SK-N-SH (cell line): ENCODE measurements around the gene TUBA1B. TPM values are rescaled to one million over a fixed set of nuclear protein-coding genes. Genes with fewer than 3 reads are reported as not detected.

ENCODE experiments used
- CTCF ChIA-PET: fragments of 300-600, 350-600 bp; formaldehyde crosslinking; extraction: SDS; loops from one replicate; lab custom pipeline; 2021; lab: Yijun Ruan, JAX
- POLR2A ChIA-PET: fragments of 350-600 bp; sonication (Branson Sonifier 250); formaldehyde crosslinking; extraction: SDS; loops from one replicate; lab custom pipeline; 2020; ENCODE audit warnings: antibody characterized with exemption, inconsistent platforms; lab: Yijun Ruan, JAX
- DNase-seq: peaks from one replicate; pipeline ENCODE4 v3.0.0; 2012
- H2AFZ ChIP-seq: fragments of 200-600 bp; sonication (generic); 2 replicates; pipeline ENCODE4 v1.8.1; 2016; ENCODE audit warnings: antibody characterized with exemption, mild to moderate bottlenecking, low read depth
- H3F3A ChIP-seq: fragments of 200-600 bp; sonication (generic); replicated peaks from 2 replicates; pipeline ENCODE3; 2016; ENCODE audit warnings: antibody characterized with exemption, mild to moderate bottlenecking; ENCODE audit not compliant: insufficient read depth
- H3K27ac ChIP-seq, 2 experiments: fragments of 200-500 bp in 1 of 2; fragments of 200-600 bp in 1 of 2; sonication (Bioruptor generic) in 1 of 2; sonication (generic), shearing (Covaris generic) in 1 of 2; 2 replicates each; pipeline versions ENCODE4 v1.5.1 to v1.6.1; 2014 to 2016; ENCODE audit warnings: low read depth in 2 of 2, inconsistent platforms in 1 of 2, low read length in 1 of 2, mild to moderate bottlenecking in 1 of 2, mixed read lengths in 1 of 2
- H3K27me3 ChIP-seq: fragments of 200-600 bp; sonication (generic), shearing (Covaris generic); 2 replicates; pipeline ENCODE4 v1.6.1; 2016; ENCODE audit warnings: mixed run types; ENCODE audit not compliant: insufficient read depth
- H3K36me3 ChIP-seq, 2 experiments: fragments of 200-500 bp in 1 of 2; fragments of 200-600 bp in 1 of 2; sonication (Bioruptor generic) in 1 of 2; sonication (generic) in 1 of 2; replicated peaks in 1 of 2; 2 replicates each; pipeline versions ENCODE3 to v1.5.1; 2014 to 2016; ENCODE audit warnings: low read length in 1 of 2, mild to moderate bottlenecking in 1 of 2; ENCODE audit not compliant: insufficient read depth in 2 of 2, control insufficient read depth in 1 of 2
- H3K4me1 ChIP-seq, 2 experiments: fragments of 200-500 bp in 1 of 2; fragments of 200-600 bp in 1 of 2; sonication (Bioruptor generic) in 1 of 2; sonication (generic), shearing (Covaris generic) in 1 of 2; 2 replicates each; pipeline versions ENCODE4 v1.5.1 to v1.6.1; 2014 to 2016; ENCODE audit warnings: low read depth in 1 of 2, low read length in 1 of 2, mixed run types in 1 of 2; ENCODE audit not compliant: insufficient read depth in 2 of 2, control insufficient read depth in 1 of 2
- H3K4me2 ChIP-seq: fragments of 200-600 bp; sonication (generic), shearing (Covaris generic); 2 replicates; pipeline ENCODE4 v1.6.1; 2017; ENCODE audit warnings: mixed run types
- H3K4me3 ChIP-seq, 2 experiments: fragments of 200-500 bp in 1 of 2; fragments of 200-600 bp in 1 of 2; sonication (Bioruptor generic) in 1 of 2; sonication (generic), shearing (Covaris generic) in 1 of 2; 2 replicates each; pipeline versions ENCODE4 v1.5.1 to v1.8.1; 2014 to 2016; ENCODE audit warnings: low read depth in 2 of 2, inconsistent platforms in 1 of 2, low read length in 1 of 2, mild to moderate bottlenecking in 1 of 2, mixed read lengths in 1 of 2, moderate library complexity in 1 of 2
- H3K79me2 ChIP-seq: fragments of 200-600 bp; sonication (generic); 2 replicates; pipeline ENCODE4 v1.8.1; 2017; ENCODE audit warnings: mild to moderate bottlenecking; ENCODE audit not compliant: insufficient read depth
- H3K9ac ChIP-seq: fragments of 200-600 bp; sonication (generic); 2 replicates; pipeline ENCODE4 v1.6.1; 2017; ENCODE audit warnings: mixed run types
- H3K9me2 ChIP-seq: fragments of 200-600 bp; sonication (generic); 2 replicates; pipeline ENCODE4 v1.6.1; 2017; ENCODE audit warnings: mixed run types
- H3K9me3 ChIP-seq: fragments of 200-600 bp; sonication (generic); 2 replicates; pipeline ENCODE4 v1.6.1; 2017; ENCODE audit warnings: mixed run types, mild to moderate bottlenecking, moderate library complexity
- H4K20me1 ChIP-seq: fragments of 200-600 bp; sonication (generic); 2 replicates; pipeline ENCODE4 v1.6.1; 2017; ENCODE audit warnings: mild to moderate bottlenecking, mixed run types; ENCODE audit not compliant: insufficient read depth
- CHD2 ChIP-seq: fragments of 150-350 bp; IDR thresholded peaks from 2 replicates; pipeline ENCODE4 v1.6.1; 2018; ENCODE audit warnings: low read length; ENCODE audit not compliant: partially characterized antibody
- EP300 ChIP-seq, 2 experiments: IDR thresholded peaks; 2 replicates each; pipeline versions ENCODE4 v1.4.0 to v1.6.1; 2012; ENCODE audit warnings: borderline replicate concordance in 1 of 2, low read depth in 1 of 2, low read length in 1 of 2
- EZH2phosphoT487 ChIP-seq: fragments of 200-600 bp; sonication (generic); IDR thresholded peaks from 2 replicates; pipeline ENCODE4 v1.6.1; 2017; ENCODE audit warnings: low read depth, mixed run types, mild to moderate bottlenecking, antibody characterized with exemption, moderate library complexity, borderline replicate concordance
- FOXJ3 ChIP-seq: sonication (generic); formaldehyde crosslinking; IDR thresholded peaks from 2 replicates; pipeline ENCODE4 v1.5.1; 2020; ENCODE audit warnings: mild to moderate bottlenecking, missing genetic modification reagents
- IRF3 ChIP-seq: fragments of 150-350 bp; IDR thresholded peaks from 2 replicates; pipeline ENCODE4 v1.6.1; 2016; ENCODE audit warnings: mild to moderate bottlenecking, low read depth, low read length
- JUND ChIP-seq: IDR thresholded peaks from 2 replicates; pipeline ENCODE4 v1.4.0; 2012
- MXI1 ChIP-seq: IDR thresholded peaks from 2 replicates; pipeline ENCODE4 v1.6.1; 2012; ENCODE audit warnings: mild to moderate bottlenecking, low read depth, low read length, improper control_type of control experiment
- NFIC ChIP-seq: IDR thresholded peaks from 2 replicates; pipeline ENCODE4 v1.4.0; 2012; ENCODE audit warnings: borderline replicate concordance
- NRF1 ChIP-seq: IDR thresholded peaks from 2 replicates; pipeline ENCODE4 v1.6.1; 2012; ENCODE audit warnings: low read depth, mild to moderate bottlenecking, low read length
- POLR2AphosphoS5 ChIP-seq: IDR thresholded peaks from 2 replicates; pipeline ENCODE4 v1.6.1; 2012; ENCODE audit warnings: low read depth, low read length
- RFX5 ChIP-seq: IDR thresholded peaks from 2 replicates; pipeline ENCODE4 v1.6.1; 2012; ENCODE audit warnings: mild to moderate bottlenecking, improper control_type of control experiment, low read length
- RXRA ChIP-seq: IDR thresholded peaks from 2 replicates; pipeline ENCODE4 v1.4.0; 2012; ENCODE audit warnings: low read depth, mild to moderate bottlenecking, borderline replicate concordance
- SMC3 ChIP-seq: IDR thresholded peaks from 2 replicates; pipeline ENCODE4 v1.6.1; 2012; ENCODE audit warnings: low read depth, low read length, improper control_type of control experiment
- TEAD4 ChIP-seq: IDR thresholded peaks from 2 replicates; pipeline ENCODE4 v1.4.0; 2012; ENCODE audit warnings: mild to moderate bottlenecking, borderline replicate concordance; ENCODE audit not compliant: insufficient read depth
- YY1 ChIP-seq: IDR thresholded peaks from 2 replicates; pipeline ENCODE4 v1.4.0; 2012; ENCODE audit warnings: low read depth, mild to moderate bottlenecking
- ZBTB33 ChIP-seq: IDR thresholded peaks from 2 replicates; pipeline ENCODE4 v1.4.0; 2012; ENCODE audit warnings: low read depth, borderline replicate concordance
- WGBS: methylation state at CpG from one replicate; pipeline ENCODE4 v1.1.6; 2017; ENCODE audit warnings: low lambda C conversion rate; 5-methylcytosine and 5-hydroxymethylcytosine counted together
- polyA plus RNA-seq, 3 experiments: library from polyadenylated mRNA; depleted of rRNA; stranded (reverse); fragments of >200 nt; gene quantifications; 2 replicates each; pipeline ENCODE4 v1.2.3, GENCODE V29; 2012
- TF ChIP-seq, protein P1 (sequence below): IDR thresholded peaks from 2 replicates; pipeline ENCODE4 v1.4.0; 2012; ENCODE audit warnings: low read depth
- TF ChIP-seq, protein P2 (sequence below): IDR thresholded peaks from 2 replicates; pipeline ENCODE4 v1.6.1; 2012; ENCODE audit warnings: mild to moderate bottlenecking, low read depth, low read length, moderate library complexity
- TF ChIP-seq, protein P3 (sequence below): IDR thresholded peaks from 2 replicates; pipeline ENCODE4; 2012
- TF ChIP-seq, protein P4 (sequence below): IDR thresholded peaks from 2 replicates; pipeline ENCODE4 v1.4.0; 2012; ENCODE audit warnings: low read depth, borderline replicate concordance
- TF ChIP-seq, protein P5 (sequence below): fragments of 150-350 bp; IDR thresholded peaks from 2 replicates; pipeline ENCODE4 v1.6.1; 2017; ENCODE audit warnings: antibody characterized with exemption, low read length, low read depth, borderline replicate concordance

TUBA1B gene
- polyA plus RNA-seq, 1 of the 3 experiments (the other 2 are of a cell fraction): 2,454 TPM

- DNase-seq: peak; percentile 78
- H3K27me3 ChIP-seq: peaks cover 12% of the 10 kb centered on the region; the same call in 1 of the 2 replicates
- TF ChIP-seq RXRA (no peak), IRF3 (no peak), EZH2phosphoT487 (no peak), EP300 (IDR thresholded peaks at IDR 0.05; ENCODE audit: borderline replicate concordance in 1 of 2, low read depth in 1 of 2, low read length in 1 of 2) (no peak), NRF1 (no peak), FOXJ3 (no peak), SMC3 (peak; percentile 54), MXI1 (no peak), ZBTB33 (no peak), JUND (no peak), TEAD4 (no peak), RFX5 (no peak), YY1 (no peak), POLR2AphosphoS5 (no peak), CHD2 (peak; percentile 14), NFIC (no peak)
- TF ChIP-seq, protein P1, sequence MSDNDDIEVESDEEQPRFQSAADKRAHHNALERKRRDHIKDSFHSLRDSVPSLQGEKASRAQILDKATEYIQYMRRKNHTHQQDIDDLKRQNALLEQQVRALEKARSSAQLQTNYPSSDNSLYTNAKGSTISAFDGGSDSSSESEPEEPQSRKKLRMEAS: no peak
- TF ChIP-seq, protein P2, sequence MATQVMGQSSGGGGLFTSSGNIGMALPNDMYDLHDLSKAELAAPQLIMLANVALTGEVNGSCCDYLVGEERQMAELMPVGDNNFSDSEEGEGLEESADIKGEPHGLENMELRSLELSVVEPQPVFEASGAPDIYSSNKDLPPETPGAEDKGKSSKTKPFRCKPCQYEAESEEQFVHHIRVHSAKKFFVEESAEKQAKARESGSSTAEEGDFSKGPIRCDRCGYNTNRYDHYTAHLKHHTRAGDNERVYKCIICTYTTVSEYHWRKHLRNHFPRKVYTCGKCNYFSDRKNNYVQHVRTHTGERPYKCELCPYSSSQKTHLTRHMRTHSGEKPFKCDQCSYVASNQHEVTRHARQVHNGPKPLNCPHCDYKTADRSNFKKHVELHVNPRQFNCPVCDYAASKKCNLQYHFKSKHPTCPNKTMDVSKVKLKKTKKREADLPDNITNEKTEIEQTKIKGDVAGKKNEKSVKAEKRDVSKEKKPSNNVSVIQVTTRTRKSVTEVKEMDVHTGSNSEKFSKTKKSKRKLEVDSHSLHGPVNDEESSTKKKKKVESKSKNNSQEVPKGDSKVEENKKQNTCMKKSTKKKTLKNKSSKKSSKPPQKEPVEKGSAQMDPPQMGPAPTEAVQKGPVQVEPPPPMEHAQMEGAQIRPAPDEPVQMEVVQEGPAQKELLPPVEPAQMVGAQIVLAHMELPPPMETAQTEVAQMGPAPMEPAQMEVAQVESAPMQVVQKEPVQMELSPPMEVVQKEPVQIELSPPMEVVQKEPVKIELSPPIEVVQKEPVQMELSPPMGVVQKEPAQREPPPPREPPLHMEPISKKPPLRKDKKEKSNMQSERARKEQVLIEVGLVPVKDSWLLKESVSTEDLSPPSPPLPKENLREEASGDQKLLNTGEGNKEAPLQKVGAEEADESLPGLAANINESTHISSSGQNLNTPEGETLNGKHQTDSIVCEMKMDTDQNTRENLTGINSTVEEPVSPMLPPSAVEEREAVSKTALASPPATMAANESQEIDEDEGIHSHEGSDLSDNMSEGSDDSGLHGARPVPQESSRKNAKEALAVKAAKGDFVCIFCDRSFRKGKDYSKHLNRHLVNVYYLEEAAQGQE: no peak
- TF ChIP-seq, protein P3, sequence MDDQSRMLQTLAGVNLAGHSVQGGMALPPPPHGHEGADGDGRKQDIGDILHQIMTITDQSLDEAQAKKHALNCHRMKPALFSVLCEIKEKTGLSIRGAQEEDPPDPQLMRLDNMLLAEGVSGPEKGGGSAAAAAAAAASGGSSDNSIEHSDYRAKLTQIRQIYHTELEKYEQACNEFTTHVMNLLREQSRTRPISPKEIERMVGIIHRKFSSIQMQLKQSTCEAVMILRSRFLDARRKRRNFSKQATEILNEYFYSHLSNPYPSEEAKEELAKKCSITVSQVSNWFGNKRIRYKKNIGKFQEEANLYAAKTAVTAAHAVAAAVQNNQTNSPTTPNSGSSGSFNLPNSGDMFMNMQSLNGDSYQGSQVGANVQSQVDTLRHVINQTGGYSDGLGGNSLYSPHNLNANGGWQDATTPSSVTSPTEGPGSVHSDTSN: no peak
- TF ChIP-seq, protein P4, sequence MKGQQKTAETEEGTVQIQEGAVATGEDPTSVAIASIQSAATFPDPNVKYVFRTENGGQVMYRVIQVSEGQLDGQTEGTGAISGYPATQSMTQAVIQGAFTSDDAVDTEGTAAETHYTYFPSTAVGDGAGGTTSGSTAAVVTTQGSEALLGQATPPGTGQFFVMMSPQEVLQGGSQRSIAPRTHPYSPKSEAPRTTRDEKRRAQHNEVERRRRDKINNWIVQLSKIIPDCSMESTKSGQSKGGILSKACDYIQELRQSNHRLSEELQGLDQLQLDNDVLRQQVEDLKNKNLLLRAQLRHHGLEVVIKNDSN: no peak
- TF ChIP-seq, protein P5, sequence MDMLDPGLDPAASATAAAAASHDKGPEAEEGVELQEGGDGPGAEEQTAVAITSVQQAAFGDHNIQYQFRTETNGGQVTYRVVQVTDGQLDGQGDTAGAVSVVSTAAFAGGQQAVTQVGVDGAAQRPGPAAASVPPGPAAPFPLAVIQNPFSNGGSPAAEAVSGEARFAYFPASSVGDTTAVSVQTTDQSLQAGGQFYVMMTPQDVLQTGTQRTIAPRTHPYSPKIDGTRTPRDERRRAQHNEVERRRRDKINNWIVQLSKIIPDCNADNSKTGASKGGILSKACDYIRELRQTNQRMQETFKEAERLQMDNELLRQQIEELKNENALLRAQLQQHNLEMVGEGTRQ: no peak
Measured at GRCh38 chr12:49098035-49098451, 33.2 kb downstream of the TUBA1B start.

More at GRCh38 chr12:49098035-49098451, 33.2 kb downstream of the TUBA1B start:
- CTCF ChIA-PET: interaction anchor here (0.6 to 25.0 kb wide), 19 partner anchors 11 to 249 kb away, joined by 3 to 315 read pairs (median 5); partner anchors contain the start of genes DNAJC22, LMBR1L and RHEBL1
- H2AFZ ChIP-seq: no peak overlapping the region
- no peak overlapping the region; a peak in 1 of 4 replicates for H3K4me3 ChIP-seq
- no peak overlapping the region for H3K9ac ChIP-seq
- H3K4me2 ChIP-seq: no peak overlapping the region
- H3K9me3 ChIP-seq: no peaks in the 10 kb centered on the region
- H3K9me2 ChIP-seq: no peaks in the 10 kb centered on the region
- POLR2A ChIA-PET: interaction anchor here (0.8 to 0.9 kb wide), 2 partner anchors 12 to 33 kb away, joined by 3 to 4 read pairs; partner anchors contain the start of gene TUBA1B
- H3K79me2 ChIP-seq: no peaks in the 10 kb centered on the region
- no peak overlapping the region for H3K27ac ChIP-seq
- no peaks in the 10 kb centered on the region for H3F3A ChIP-seq
- 46% methylated on average over 4 of the region's 4 CpGs for WGBS
- H4K20me1 ChIP-seq: no peaks in the 10 kb centered on the region
- H3K36me3 ChIP-seq: peaks cover 21 to 40% of the 10 kb centered on the region in 2 experiments
- H3K4me1 ChIP-seq: peaks cover 0 to 13% of the 10 kb centered on the region in 2 experiments; a peak in 1 of 4 replicates
